ENCODE data around the gene CDC73. TPM values are rescaled to one million over a fixed set of nuclear protein-coding genes. Genes with fewer than 3 reads are reported as not detected.

Gene CDC73
- total RNA-seq, 1 experiment from 2014 or later: 62.5 TPM

GRCh38 chr1:193264313-193265065, 142.7 kb downstream of the CDC73 start:
- no peak overlapping the region for H4K8ac ChIP-seq (replicated peaks; ENCODE audit: insufficient read length, low read depth, low read length)
- H3K27ac Mint-ChIP-seq: no peak overlapping the region; a peak in 1 of 7 replicates
- no peak for TF ChIP-seq CTCF (conservative IDR thresholded peaks at IDR 0.05)
- DNase-seq: no peak
- H2BK12ac ChIP-seq (ENCODE audit: insufficient read length, low read depth, low read length): no peak overlapping the region
- H3K4me1 Mint-ChIP-seq: peaks cover 3 to 4% of the 10 kb centered on the region in 2 experiments; a peak in 2 of 4 replicates
- H2BK20ac ChIP-seq (ENCODE audit: low read depth, low read length, poor library complexity, severe bottlenecking): no peak overlapping the region
- no peak overlapping the region for H3K14ac ChIP-seq (ENCODE audit: insufficient read depth, low read length)
- H3K18ac ChIP-seq (ENCODE audit: insufficient read length, low read depth, low read length): no peak overlapping the region
- no peaks in the 10 kb centered on the region for H4K20me1 ChIP-seq (ENCODE audit: control insufficient read depth, insufficient read depth, insufficient read length)
- no peak overlapping the region for H3K4me2 ChIP-seq (ENCODE audit: insufficient read depth, insufficient read length, low read length)
- H3K27me3 Mint-ChIP-seq (ENCODE audit: low read depth): no peaks in the 10 kb centered on the region
- H2AFZ ChIP-seq (ENCODE audit: low read length): no peak overlapping the region
- no peak overlapping the region for H3K27ac ChIP-seq (ENCODE audit: insufficient read length, low read depth, low read length)
- H3K9ac ChIP-seq (ENCODE audit: extremely low read depth, insufficient read length, low read length): no peak overlapping the region
- H3T11ph ChIP-seq (ENCODE audit: low read length): no peak overlapping the region
- no peaks in the 10 kb centered on the region for H3K79me2 ChIP-seq (ENCODE audit: insufficient read depth, low read length)
- no peaks in the 10 kb centered on the region for H3K23me2 ChIP-seq (ENCODE audit: insufficient read length, low read depth, low read length, poor library complexity, severe bottlenecking)
- no peak overlapping the region for H2BK5ac ChIP-seq (ENCODE audit: insufficient read length, low read length)
- H3K9me3 ChIP-seq (ENCODE audit: control insufficient read depth, low read depth, low read length): no peaks in the 10 kb centered on the region
- WGBS (ENCODE audit: extremely low coverage, insufficient read length, low lambda C conversion rate): no CpG with 5 or more reads among the region's 4 CpGs
- H3K9me3 Mint-ChIP-seq: no peaks in the 10 kb centered on the region
- H3K79me1 ChIP-seq (ENCODE audit: insufficient read depth, low read depth, low read length, poor library complexity, severe bottlenecking): no peaks in the 10 kb centered on the region
- no peak overlapping the region for H2BK120ac ChIP-seq (ENCODE audit: low read depth, low read length, poor library complexity, severe bottlenecking)
- no peak overlapping the region for H4K91ac ChIP-seq (ENCODE audit: insufficient read length, low read depth, low read length)
- no peak overlapping the region for H4K5ac ChIP-seq (ENCODE audit: insufficient read length, low read depth, low read length)
- H3K27me3 ChIP-seq (ENCODE audit: insufficient read depth, low read length): no peaks in the 10 kb centered on the region
- peaks cover 0 to 2% (median 0%) of the 10 kb centered on the region in 3 experiments; a peak in 2 of 7 replicates for H3K36me3 Mint-ChIP-seq (ENCODE audit: insufficient read depth in 1 of 3, low read depth in 3 of 3)
- no peaks in the 10 kb centered on the region for H3K4me1 ChIP-seq (ENCODE audit: insufficient read depth, low read length)
- H3K23ac ChIP-seq (ENCODE audit: insufficient read length, low read depth, low read length): no peak overlapping the region
- no peak overlapping the region for H2BK15ac ChIP-seq (ENCODE audit: low read depth, low read length)
- H2AK5ac ChIP-seq (ENCODE audit: insufficient read length, low read length): no peak overlapping the region
- H3K4me3 Mint-ChIP-seq: no peak overlapping the region
- H3K56ac ChIP-seq (ENCODE audit: insufficient read length, low read depth, low read length): no peak overlapping the region
- no peak overlapping the region for H3K4ac ChIP-seq (ENCODE audit: low read depth, low read length)

Data from H9 (cell line).